ENCODE data around the gene DDX59. TPM values are rescaled to one million over a fixed set of nuclear protein-coding genes. Genes with fewer than 3 reads are reported as not detected.

The DDX59 gene
- total and polyA plus RNA-seq, 9 of the 15 experiments (the other 6 are each of a cell fraction or from before 2014, with no cell fraction given) = 8.3 to 30.4 (median 19.8) TPM

GRCh38 chr1:200674838-200675587 lies 5.3 kb upstream of the DDX59 start (continued):
- TF ChIP-seq ARID3B (CRISPR knock-in tag; IDR thresholded peaks at IDR 0.05; ENCODE audit: borderline replicate concordance) (no peak), EHMT2 (IDR thresholded peaks at IDR 0.05) (no peak), ZBTB33 (CRISPR knock-in tag; IDR thresholded peaks at IDR 0.05) (no peak), HSF4 (CRISPR knock-in tag; IDR thresholded peaks at IDR 0.05; ENCODE audit: borderline replicate concordance) (no peak), ZNF347 (CRISPR knock-in tag; IDR thresholded peaks at IDR 0.05; ENCODE audit: low read depth) (no peak), DMBX1 (CRISPR knock-in tag; IDR thresholded peaks at IDR 0.05; ENCODE audit: borderline replicate concordance) (peak; percentile 50; the same call in 1 of the 2 replicates), KAT8 (IDR thresholded peaks at IDR 0.05; ENCODE audit: low read depth) (no peak; the same call in 1 of the 2 replicates), TFAP4 (CRISPR knock-in tag; IDR thresholded peaks at IDR 0.05; ENCODE audit: borderline replicate concordance) (no peak), MYC (IDR thresholded peaks at IDR 0.05; ENCODE audit: low read depth, low read length) (peak; percentile 97), MYC (CRISPR knock-in tag; IDR thresholded peaks at IDR 0.05; ENCODE audit: borderline replicate concordance, low read depth) (no peak), L3MBTL2 (IDR thresholded peaks at IDR 0.05) (peak; percentile 78), ZNF436 (CRISPR knock-in tag; IDR thresholded peaks at IDR 0.05) (no peak), ARID2 (IDR thresholded peaks at IDR 0.05) (no peak), ZFX (CRISPR knock-in tag; IDR thresholded peaks at IDR 0.05) (no peak), MCM7 (IDR thresholded peaks at IDR 0.05) (no peak), GABPB1 (CRISPR knock-in tag; IDR thresholded peaks at IDR 0.05) (no peak), NR2F6 (CRISPR knock-in tag; IDR thresholded peaks at IDR 0.05) (no peak), ZNF165 (CRISPR knock-in tag; IDR thresholded peaks at IDR 0.05; ENCODE audit: borderline replicate concordance) (no peak), SMARCA5 (IDR thresholded peaks at IDR 0.05) (peak; percentile 29; the same call in 1 of the 2 replicates), SNRNP70 (optimal IDR thresholded peaks at IDR 0.05; ENCODE audit: low read depth, low read length) (no peak), E2F1 (CRISPR knock-in tag; IDR thresholded peaks at IDR 0.05) (no peak), HES1 (IDR thresholded peaks at IDR 0.05; ENCODE audit: low read depth) (no peak), NCOA6 (IDR thresholded peaks at IDR 0.05) (no peak), ZBED1 (IDR thresholded peaks at IDR 0.05) (no peak), NFATC3 (IDR thresholded peaks at IDR 0.05) (no peak)

Measured in K562 (cell line).